Measurements from ENCODE around the gene OR1L1.

Gene OR1L1

DNA sequence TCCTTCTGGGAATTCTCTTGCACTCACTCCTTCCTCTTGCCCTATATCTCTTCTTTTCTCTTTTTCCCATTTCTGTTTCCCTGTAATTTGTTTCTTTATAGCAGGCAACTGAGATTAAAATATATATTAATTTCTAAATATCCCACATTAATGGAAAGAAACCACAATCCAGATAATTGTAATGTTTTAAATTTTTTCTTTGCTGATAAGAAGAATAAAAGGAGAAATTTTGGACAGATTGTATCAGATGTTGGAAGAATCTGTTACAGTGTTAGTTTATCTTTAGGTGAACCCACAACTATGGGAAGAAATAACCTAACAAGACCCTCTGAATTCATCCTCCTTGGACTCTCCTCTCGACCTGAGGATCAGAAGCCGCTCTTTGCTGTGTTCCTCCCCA is at the start of gene OR1L1:
Gene OR1L1 (plus strand): TSS at position 301 of the 400 bp plus-strand sequence. CDS start 0 bp downstream, at position 301.
- no peak for DNase-seq

DNA sequence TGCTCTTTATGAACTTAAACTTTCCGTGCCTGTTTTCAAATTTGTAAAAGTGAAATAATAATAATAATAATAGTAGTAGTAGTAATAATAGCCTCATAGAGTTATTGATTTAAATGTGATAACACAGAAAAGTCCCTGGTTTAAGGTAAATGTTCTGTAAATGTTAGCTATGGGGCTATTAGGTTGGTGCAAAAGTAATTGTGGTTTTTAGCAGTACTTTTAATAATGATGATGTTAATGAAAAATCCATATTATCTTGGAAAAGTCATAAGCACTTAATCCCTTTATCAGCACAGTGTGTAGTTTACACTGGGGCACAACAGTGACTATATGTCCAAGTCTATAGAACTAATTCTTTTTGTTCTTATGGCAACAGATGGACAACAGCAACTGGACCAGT is 47.2 kb upstream of the OR1L1 start, which contains the start of gene OR1Q1:
Gene OR1Q1 (plus strand): TSS at position 377 of the 400 bp plus-strand sequence. CDS start 0 bp downstream, at position 377.
- no peak for DNase-seq

DNA sequence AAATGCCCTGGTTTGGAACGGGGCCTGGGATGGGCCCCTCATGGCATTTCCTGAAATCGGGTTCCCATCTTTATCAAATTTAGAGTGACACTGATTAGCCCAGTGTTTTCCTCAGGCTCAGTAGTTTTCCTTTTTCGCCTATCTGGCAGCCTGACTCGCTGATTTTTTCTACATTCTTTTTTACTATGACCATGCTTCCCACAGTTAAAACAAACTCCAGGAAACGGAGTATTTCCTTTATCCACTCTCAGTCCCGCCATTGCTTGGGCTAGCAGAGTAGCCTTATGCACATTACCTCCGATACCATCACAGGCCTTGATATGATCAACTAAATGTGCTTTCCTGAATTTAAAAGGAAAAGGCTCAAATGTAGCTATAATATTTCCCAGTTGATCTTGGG is 41.5 kb upstream of the OR1L1 start:
- DNase-seq = no peak

DNA sequence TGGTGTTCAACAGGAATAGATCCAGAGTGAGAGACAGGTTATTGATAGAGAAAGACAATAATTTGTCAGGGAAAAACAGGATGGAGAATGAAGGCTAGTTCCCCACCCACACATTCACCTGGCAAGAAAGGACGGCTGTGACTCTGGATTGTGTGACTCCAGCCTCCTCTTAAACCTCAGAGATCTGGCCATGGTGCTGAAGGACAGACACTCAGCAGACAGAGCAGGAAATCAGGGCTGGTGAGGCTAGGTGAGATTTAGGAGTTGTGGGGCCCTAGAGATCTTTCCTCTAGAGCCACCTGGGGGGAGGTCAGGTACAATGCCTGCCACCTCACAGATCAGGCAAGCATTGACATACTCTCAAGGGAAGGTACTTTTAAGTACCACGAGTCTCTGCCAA is 19.3 kb upstream of the OR1L1 start:
- DNase-seq = no peak

DNA sequence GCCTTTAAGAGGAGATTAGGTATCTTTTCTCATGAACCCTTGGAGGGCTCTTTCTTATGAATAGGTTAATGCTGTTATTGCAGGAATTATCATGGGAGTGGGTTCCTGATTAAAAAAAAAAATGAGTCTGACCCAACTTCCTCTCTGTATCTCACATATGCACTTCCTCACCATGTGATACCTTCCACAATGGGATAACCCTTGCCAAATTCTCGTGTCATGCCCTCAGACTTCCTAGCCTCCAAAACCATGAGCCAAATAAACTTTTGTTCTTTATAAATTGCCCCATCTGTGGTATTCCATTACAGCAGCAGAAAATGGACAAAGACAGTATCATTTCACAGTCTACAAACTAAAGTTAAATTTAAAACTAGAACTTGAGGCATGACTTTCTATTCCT is 5.1 kb upstream of the OR1L1 start:
- no peak for DNase-seq

DNA sequence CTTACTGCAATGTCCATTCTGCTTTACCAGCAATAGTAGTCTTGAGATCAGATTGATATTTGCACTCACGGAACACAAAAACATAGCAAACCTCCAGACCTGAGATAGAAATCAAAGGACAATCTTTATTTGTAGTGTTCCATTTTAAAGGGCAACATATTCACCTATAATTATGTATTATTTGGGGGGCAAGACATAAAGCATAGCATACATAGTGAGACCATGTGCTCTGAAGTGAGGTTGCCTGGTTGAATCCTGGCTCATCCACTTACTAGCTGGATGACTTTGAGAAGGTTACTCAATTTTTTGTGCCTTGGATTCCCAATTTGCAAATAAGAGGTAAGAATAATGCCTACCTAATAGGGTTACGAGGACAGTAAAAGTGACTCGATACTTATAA is 4.0 kb upstream of the OR1L1 start, which contains the start of gene OR1B1:
Gene OR1B1 (minus strand): TSS at position 101 of the 400 bp plus-strand sequence.
- DNase-seq = no peak

GRCh38 chr9:122672481-122672880 is 11.0 kb downstream of the OR1L1 start:
- DNase-seq = no peak

DNA sequence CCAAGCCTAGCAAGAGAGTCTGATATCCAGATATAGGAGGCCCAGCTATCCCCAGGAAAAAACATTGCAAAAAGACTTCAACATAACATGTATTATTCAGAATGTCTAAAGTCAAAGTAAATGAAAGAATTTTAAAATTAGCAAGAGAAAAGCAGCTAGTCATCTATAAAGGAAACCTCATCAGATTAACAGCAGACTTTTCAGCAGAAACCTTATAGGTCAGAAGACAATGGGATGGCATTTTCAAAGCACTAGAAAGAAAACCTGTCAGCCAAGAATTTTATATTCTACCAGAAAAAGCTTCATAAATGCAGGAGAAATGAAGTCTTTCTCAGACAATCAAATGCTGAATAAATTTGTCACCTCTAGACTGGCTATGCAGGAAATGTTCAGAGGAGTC is 23.3 kb downstream of the OR1L1 start:
- DNase-seq = no peak

DNA sequence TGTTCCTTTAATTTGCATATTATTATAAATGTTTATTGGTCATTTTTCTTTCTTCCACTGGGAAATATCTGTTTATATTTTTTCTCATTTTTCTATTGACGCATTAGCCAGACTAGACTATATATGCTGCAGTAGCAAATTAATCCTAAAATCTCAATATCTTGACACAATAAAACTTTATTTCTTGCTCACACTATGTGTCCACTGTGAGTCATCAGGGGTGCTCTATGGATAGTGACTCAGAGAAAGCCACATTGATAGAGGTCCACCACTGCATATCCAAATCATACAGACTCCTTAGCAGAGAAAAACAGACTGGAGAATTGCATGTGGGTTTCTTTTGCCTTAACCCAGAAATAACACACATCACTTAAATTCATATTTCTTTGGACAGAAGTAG is 34.2 kb downstream of the OR1L1 start:
- DNase-seq = no peak

Measured in C1 segment of cervical spinal cord (tissue), 14 donors.